ENCODE data around the gene DIP2C.

Gene DIP2C

DNA sequence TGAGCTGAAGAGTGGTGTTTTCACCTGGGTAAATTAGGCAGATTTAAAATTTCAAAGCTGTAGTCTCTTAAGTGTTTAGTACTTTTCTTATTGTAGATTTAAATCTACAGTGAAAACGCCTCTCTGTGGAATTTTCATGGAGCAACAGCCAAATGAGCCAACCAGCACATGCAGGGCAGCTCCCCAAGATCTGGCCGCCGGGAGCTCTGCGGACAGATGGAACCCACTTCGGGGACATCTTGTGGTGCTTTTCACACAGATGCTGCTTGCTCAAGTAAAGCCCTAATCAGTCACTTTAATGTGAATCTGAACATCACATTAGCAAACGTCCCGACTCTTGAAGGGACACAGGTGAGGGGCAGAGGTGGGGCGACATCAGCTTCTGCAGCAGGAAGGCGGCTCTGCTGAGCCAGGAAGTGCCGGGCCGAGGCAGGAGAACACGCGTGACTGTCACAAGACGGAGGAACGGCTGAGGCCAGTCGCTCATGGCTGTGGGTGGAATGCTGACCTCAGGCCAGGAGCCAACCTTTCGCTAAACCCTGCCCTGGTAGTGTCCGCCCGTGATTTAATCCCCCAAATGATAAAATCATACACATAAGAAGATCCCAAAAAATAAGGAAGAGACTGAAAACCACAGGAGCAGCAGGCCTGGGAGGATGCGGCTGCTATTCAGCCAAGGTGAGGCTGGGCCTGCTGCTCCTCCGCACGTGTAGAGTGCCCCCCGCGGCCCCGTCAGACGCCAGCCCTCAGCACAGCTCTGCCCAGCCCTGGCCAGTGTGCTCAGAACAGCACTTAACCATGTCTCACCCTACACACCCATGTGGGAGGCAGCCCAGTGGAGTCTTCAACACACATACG, 297.4 kb downstream of the DIP2C start:
- no peak for DNase-seq (ENCODE audit: low spot score)

DNA sequence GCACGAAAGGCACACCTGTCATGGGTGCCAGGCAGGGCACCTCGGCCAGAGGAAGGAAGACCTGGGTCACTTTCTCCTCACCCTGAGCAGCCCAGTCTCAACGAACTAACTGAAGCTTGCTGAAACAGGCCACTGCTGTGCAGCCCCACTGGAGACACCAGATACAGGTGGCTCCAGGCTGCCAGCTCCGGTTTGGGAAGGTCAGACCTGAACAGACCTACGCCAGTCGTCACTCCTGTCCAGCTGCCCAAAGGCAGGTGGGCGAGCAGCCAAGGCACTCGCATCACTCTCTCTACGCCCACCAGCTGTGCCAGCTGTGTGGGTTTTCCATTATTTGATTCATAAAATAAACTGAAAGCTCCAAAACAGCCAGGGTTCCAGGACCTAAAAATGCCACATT, 298.2 kb downstream of the DIP2C start:
- no peak for DNase-seq (ENCODE audit: low spot score)

DNA sequence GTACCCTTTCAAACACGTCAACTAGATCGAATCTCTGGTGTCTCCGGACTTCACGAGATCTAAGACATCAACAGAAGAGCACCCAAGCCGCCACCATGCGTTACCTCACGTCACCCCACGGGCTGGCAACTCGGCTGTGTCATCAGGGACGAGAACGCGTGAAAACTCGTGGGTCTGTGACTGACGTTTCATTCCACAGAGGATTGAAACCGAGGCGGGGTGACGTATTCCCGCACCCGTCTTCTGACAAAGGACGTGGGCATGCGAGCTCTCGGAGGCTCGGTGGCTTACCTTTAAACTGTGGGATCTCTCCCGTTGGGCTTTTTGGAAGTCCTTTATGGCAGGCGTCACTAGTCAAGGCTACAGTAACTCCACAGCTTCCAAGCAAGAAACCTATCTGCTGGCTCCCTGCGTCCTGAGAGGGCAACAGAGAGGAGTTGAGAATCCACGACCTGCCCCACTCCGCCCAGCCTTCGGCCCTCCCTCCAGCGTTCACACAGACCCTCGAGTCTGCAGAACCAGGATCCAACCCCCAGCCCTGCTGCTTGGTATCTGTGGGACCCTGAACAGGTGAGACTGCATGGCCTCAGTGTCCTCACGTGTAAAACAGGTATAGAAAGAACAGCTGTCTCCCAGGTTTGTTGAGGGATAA, 298.9 kb downstream of the DIP2C start:
- no peak for DNase-seq (ENCODE audit: low spot score)

DNA sequence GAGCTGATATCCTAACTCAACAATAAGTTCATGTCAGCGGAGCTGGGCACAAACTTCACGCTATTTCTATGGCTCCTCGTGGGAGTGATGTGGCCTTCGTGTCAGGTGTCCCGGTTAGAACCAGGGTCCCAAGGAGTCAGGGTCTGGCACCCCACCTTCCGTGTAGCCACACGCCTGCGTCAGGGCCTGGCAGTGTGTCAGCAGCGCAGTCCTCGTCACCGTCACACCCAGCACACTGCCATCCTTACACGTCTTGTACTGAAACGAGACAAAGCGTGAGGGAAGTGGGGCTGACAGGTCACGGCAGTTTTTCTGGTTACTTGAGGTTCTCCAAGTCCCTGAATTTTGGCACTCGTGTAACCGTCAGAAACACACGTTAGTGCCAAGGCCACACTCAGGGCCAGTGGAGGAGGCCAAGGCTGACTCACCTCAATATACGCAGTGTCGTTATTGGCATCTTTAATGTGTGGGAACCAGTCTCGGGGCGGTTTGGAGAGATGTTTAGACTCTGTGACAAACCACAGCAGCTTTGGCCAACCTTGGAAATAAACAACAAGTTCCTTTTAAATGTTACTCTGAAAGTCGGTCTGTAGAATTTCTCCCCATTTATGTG, 299.5 kb downstream of the DIP2C start:
- no peak for DNase-seq (ENCODE audit: low spot score)

DNA sequence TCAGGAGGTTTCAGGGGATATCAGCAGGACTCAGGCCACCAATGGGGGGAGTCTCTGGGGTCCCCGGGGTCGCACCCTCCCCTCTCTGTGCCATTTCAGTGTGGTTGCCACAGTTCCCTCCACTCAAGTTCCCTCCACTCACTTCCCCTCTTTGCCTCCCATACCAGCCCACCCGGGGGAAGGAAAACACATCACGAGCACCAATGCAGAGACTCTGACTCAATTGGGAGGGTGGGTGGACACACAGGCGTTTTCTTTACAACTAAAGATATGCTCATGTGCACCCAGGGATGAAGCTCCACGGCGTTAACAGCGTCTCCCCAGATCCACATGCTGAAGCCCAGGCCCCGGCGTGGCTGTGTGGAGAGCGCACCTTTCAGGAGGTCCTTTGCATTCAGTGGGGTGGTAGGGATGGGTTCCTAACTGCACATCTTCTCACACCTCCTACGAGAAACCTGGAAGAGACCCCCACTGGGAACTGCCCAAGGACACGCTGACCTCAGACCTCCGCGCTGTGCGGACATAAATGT, 300.1 kb downstream of the DIP2C start:
- DNase-seq (ENCODE audit: low spot score), result no peak

DNA sequence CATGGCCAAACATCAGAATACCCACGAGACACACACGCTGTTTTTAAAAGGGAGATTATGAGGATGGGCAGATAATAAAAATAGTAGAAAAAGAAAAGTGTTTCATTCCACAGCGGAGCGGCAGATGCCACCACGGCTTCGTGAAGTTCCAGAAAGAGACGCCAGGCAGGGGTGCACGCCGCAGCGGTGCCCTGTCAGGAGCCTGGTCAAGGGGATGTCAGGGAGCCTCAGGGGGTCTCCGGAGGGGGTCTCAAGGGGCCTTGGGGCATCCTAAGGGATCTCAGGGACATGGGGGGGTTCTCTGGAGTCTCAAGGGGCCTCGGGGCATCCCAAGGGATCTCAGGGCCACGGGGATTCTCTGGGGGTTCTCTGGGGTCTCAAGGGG, 300.8 kb downstream of the DIP2C start:
- no peak for DNase-seq (ENCODE audit: low spot score)

DNA sequence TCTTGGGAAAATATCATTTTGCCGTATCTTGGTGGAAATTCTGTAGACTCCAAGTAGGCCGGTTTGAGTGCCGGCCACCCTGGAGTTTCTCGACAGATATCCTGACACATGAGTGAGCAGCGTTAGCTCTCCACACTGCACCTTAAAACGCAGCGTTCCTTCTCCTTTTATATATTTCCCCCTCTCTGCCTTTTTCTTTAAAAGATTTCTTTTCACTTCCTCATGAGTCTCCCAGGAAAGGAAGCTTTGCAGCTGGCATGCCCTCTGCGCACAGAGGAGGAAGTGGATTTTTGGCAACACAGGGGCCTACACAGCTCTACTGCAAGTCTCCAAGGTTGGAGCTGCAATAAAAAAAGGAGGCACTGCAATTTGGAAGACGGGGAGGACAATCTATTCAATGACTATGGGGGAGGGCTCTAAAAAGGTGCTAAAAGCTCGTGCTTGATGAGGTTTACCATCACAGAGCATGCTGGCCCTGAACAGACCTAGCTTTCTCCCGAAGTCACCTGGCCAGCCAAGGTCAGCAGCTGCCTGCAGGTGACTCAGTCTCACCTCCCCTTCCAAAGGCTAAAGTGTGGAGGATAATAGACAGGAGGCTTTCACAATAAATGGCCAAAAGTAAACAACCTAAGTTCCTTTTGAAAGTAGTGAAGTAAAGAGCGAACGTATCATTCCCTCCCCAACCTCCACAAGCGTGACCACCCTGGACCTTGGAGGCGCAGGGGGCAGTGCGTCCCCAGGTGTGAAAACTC, 301.4 kb downstream of the DIP2C start:
- DNase-seq (ENCODE audit: low spot score), result no peak

DNA sequence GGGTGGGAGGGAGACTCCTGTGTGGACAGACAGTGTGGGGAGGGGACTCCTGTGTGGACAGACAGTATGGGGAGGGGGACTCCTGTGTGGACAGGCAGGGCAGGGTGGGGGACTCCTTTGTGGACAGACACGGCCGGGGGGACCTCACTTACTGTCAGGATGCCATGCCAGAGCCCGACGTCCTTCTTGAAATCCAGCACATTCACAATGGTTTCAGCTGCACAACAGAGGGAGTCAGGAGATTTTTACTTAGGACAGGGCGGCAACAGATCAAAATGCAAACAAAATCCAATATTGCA, 301.9 kb downstream of the DIP2C start:
- no peak for DNase-seq (ENCODE audit: low spot score)

DNA sequence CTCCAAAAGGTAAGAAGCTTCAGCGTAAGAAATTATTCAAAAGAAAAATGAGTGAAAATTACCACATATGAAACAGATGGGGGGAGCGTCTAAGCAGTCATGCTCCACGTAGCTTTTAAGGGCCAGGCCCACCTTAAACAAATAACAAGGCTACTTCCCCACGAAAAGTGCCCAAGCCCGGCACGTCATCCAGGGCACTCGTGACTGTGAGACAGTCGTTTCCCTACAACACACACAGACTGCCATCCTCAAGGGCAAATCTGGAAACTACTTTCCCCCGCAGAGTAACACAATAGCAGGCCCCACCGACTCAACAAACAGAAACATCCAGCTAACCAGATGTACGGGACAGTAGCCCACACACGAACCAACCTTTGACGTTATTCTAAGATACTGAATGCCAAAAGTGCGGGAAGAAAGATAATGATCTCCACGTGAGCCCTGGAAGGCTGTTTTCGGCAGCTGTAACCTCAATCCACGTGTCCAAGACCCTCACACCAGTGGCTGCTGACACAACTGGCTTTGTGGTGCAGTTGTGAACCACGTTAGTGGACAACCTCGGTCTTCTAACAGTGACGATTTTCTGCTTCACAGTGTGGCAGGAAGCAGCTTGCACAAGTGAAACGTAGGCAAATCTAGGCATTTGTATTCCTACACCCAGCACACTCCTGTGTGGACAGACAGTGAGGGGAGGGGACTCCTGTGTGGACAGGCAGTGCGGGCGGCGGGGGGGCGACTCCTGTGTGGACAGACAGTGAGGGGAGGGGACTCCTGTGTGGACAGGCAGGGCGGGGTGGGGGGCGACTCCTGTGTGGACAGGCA, 302.5 kb downstream of the DIP2C start:
- no peak for DNase-seq (ENCODE audit: low spot score)

DNA sequence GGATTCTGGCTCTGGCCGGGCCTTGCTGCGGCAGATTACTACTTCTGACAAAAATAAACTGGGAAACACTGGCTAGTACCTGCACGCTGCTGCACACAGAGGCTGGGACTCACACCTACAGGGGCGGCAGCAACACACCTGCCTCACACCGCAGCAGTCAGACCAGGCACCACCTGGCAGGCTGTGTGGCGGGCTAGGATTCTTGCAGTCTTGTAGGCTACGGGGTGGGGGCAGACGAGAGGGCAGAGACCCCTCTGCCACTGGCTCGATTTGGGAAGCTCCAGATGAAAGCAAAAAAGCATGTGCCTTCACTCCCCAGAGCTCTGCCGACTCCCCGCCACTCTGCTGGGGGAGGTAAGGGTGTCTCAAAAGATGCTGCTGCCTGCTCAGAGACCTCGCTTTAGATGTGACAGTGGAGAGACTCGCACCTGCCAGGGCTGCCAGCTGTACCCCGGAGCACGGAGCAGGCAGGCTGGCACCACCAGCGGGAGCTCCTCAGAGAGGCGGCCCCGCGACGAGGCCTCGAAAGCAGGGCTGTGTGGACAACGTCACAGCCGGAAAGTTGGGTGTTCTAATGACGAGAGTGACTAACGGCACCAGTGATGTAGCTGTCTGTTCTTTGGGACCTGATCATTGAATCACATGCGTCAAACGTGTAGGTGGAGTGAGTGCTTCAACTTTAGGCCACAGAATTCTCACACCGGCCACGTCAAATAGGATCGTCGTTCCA, 303.7 kb downstream of the DIP2C start:
- no peak for DNase-seq (ENCODE audit: low spot score)

DNA sequence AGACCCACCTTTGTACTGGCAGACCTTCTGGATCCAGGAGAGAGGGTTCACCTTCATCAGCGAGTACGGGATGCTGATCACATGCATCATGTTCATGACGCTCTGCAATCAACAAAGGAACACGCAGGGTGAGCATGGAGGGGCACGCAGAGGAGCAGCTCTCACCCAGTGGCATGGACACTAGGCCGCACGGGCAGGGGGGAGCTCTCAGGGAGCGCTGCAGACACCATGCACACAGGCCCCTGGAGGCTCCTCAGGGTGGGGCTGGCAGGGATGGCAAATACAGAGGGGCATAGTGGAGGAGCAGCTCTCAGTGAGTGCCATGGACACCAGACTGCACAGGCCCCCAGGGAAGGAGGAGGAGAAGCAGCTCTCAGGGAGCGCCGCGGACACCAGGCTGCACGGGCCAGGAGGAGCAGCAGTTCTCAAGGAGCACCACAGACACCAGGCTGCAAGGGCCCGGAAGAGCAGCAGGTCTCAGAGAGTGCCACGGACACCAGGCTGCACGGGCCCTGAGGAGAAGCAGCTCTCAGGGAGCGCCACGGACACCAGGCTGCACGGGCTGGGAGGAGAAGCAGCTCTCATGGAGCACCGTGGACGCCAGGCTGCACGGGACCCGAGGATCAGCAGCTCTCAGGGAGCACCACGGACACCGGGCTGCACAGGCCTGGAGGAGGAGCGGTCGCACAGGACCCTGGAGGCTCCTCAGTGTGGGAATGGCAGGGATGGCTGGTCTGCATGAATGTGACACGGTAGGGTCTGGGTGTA, 304.7 kb downstream of the DIP2C start:
- DNase-seq (ENCODE audit: low spot score), result no peak

DNA sequence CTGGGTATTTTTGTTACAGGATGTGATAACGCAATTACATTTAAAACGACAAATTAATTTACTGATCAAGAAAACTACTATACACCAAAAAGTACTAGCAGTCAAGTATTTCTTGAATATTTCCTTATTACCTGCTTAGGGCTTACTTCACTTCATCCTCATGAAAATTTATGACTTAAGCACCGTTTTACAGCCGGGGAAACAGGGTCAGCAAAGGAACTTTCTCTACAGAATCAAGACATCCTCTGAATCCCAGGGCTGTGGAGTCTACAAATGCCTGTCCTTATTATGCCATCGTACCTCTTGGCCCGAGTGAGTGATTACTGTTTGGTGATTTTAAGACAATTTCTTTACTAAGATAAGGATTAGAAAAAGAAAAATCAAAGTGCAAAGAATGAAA, 305.9 kb downstream of the DIP2C start:
- no peak for DNase-seq (ENCODE audit: low spot score)

DNA sequence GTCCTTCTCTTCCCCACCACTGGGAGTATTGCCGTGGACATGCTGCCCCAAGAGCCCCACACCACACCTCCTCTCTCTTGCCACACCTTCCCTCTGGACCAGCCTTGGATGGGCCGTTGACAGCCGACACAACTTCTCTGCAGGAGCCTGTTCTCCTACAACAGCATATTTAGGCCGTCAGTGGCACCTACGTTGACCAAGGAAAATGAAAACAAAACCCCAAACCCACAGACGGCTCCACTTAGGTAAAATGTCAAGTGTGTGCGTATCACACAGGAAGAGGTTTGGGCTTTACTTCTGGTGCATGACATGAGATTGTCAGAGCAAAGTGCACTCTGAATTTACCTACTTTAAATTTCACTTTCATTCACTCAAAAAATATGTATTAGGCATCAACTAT, 307.7 kb downstream of the DIP2C start:
- no peak for DNase-seq (ENCODE audit: low spot score)

DNA sequence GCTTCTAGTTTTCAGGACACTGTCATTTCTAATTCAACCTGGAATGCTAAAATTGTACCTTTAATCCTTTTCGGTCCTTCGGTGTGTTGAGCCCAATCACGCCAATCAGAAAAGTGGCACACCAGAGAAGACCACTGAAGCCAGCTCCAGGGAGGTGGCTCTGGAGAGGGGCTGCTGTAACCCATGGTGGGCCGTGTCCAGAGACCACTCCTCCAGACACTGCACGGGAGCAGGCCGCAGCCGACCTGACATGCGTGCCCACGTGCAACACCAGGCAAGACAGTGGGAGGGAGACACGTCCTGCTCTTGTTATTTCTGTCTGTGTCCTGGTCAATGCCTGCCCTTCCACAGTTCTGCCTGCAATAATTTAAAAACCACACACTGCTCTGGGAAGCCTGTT, 308.1 kb downstream of the DIP2C start:
- DNase-seq (ENCODE audit: low spot score), result no peak

DNA sequence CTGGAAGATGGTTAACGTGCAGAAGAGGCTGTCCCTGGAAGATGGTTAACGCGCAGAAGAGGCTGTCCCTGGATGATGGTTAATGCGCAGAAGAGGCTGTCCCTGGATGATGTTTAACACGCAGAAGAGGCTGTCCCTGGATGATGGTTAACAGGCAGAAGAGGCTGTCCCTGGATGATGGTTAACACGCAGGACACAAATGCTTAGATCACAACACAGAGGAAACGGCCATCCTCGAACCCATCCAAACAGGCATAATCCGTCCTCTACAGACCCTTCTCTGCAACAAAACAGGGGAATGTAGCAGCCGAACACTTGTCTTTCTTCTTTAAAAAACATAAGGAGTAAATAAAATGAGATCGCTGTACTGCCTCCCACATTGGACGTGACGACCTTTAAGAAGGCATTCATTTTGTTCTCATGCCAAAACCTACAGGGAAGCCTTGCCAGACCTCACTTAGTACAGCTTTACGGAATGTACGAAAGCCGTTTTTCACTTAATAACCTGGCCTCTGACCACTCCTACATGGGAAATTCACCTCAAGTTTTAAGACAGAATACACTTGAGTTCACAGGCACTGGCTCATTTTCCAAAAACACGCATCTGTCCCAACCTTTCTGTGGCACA, 309.0 kb downstream of the DIP2C start:
- no peak for DNase-seq (ENCODE audit: low spot score)

DNA sequence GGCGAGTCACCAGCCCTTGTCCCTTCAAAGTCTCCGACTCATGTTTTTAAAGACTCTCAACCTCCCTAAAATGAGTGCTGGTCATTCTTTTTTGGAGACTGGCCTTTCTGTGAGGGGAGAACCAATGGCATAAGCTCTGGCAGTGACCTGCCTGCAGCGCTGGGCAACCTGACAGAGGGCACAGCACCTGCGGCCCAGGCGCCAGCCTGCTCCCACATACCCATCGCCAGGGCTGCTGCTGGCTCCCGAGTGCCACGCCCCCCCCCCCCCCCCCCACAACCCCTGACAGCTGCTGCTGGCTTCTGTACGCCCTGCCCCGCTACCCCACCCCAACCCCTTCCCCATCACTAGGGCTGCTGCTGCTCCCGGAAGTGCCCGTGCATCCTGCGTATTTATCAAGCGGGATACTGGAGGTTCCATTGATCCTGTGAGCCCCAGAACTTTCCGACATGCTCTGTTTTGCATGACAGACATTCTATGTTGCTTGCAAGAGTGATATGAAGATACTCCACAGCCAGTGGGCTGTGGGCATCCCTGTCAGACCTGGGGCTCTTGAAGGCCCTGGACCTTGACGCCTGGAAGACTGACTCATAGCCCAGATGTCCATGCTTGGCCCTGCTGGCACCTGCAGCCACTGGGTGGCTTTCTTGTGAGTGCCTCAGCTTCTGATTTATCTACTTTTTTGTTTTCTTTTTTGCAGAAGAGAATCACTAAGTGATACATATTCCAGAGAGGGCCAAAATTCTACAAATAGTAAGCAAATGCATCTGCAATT, 310.4 kb downstream of the DIP2C start:
- no peak for DNase-seq (ENCODE audit: low spot score)

DNA sequence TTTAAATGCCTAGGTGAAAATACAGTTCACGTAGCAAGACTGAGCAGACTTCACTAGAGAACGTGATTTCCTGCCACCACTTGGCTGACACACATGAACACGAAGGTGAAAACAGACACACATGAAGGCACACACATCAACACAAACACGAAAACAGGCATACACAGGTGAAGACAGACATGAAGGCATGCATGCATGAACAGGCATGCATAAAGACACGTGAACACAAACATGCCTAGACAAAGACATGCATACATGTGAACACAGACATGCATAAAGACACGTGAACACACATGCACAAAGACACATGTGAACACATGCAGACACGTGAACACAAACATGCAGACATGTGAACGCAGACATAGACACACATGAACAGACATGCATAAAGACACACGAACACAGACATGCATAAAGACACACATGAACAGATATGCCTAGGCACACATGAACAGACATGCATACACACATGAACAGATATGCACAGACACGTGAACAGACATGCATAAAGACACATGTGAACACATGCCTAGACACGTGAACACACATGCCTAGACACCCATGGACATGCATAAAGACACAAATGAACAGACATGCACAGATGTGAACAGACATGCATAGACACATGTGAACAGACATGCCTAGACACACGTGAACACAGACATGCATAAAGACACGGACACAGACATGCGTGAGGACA, 311.1 kb downstream of the DIP2C start:
- DNase-seq (ENCODE audit: low spot score), result no peak

DNA sequence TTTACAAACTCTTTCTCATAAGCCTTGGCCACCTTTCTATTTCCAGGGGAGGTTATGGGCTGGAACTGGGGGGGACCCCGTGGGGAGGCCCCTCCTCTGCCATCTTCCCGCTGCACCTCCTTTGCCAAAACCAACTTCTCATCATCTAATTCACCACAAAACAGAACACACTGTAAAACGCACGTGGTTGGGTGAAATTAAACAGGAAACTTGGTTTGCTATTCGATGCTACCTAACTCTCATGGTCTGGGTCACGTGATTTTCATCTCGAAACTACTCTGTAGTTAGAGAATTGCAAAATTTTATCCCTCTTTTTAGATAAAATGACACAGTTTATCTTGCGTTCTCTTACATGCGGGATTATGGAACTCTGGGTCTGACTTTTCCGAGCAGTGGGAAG, 312.2 kb downstream of the DIP2C start:
- no peak for DNase-seq (ENCODE audit: low spot score)
